MCF 10A (cell line): ENCODE measurements around the gene ABCB1. TPM values are rescaled to one million over a fixed set of nuclear protein-coding genes. Genes with fewer than 3 reads are reported as not detected.

ENCODE experiments used
- BruUV-seq: library from RNA; stranded (reverse); fragments of 400-500 nt; replicated peaks from 2 replicates; lab custom pipeline; 2021; lab: Mats Ljungman, UMichigan
- CTCF ChIA-PET: fragments of 300-600 bp; sonication (Branson Sonifier 250); formaldehyde crosslinking; extraction: SDS; loops from one replicate; lab custom pipeline; 2021; ENCODE audit warnings: antibody characterized with exemption, inconsistent platforms; lab: Yijun Ruan, JAX
- POLR2A ChIA-PET: fragments of 300-600, 350-650 bp; sonication (Branson Sonifier 250); formaldehyde crosslinking; extraction: SDS; loops from one replicate; lab custom pipeline; 2020; ENCODE audit warnings: antibody characterized with exemption, inconsistent platforms; lab: Yijun Ruan, JAX
- DNase-seq: peaks from one replicate; pipeline ENCODE4 v3.0.0-alpha.2; 2018; ENCODE audit not compliant: unreplicated experiment
- H3K27ac Mint-ChIP-seq: one replicate; pipeline ENCODE4 v1.8.0; 2022; ENCODE audit warnings: mild to moderate bottlenecking, low read depth, mixed read lengths; ENCODE audit not compliant: unreplicated experiment
- H3K27me3 Mint-ChIP-seq: one replicate; pipeline ENCODE4 v1.8.0; 2022; ENCODE audit warnings: mixed read lengths; ENCODE audit not compliant: insufficient read depth, unreplicated experiment
- H3K36me3 Mint-ChIP-seq: one replicate; pipeline ENCODE4 v1.8.0; 2022; ENCODE audit warnings: mild to moderate bottlenecking, moderate library complexity, mixed read lengths; ENCODE audit not compliant: insufficient read depth, unreplicated experiment
- H3K4me1 Mint-ChIP-seq: one replicate; pipeline ENCODE4 v1.8.0; 2022; ENCODE audit warnings: mixed read lengths; ENCODE audit not compliant: insufficient read depth, unreplicated experiment
- H3K4me3 Mint-ChIP-seq: one replicate; pipeline ENCODE4 v1.8.0; 2022; ENCODE audit warnings: mild to moderate bottlenecking, moderate library complexity, mixed read lengths; ENCODE audit not compliant: unreplicated experiment
- H3K9me3 Mint-ChIP-seq: one replicate; pipeline ENCODE4 v1.8.0; 2022; ENCODE audit warnings: mixed read lengths; ENCODE audit not compliant: unreplicated experiment
- intact Hi-C: fragments of 100-400 bp; cut with micrococcal nuclease; formaldehyde crosslinking; loops from 2 replicates; pipeline ENCODE4 v1.14.1; 2022
- total RNA-seq: library from RNA; stranded (reverse); gene quantifications from 2 replicates; pipeline ENCODE4 v1.2.3, GENCODE V29; 2022
- TF ChIP-seq, protein P1 (sequence below): fragments of 200-600 bp; IDR thresholded peaks from one replicate; pipeline ENCODE4 v1.8.0; 2022; ENCODE audit warnings: antibody characterized with exemption, mild to moderate bottlenecking; ENCODE audit not compliant: unreplicated experiment

Gene ABCB1
- total RNA-seq, 1 experiment from 2014 or later, result not detected

DNA sequence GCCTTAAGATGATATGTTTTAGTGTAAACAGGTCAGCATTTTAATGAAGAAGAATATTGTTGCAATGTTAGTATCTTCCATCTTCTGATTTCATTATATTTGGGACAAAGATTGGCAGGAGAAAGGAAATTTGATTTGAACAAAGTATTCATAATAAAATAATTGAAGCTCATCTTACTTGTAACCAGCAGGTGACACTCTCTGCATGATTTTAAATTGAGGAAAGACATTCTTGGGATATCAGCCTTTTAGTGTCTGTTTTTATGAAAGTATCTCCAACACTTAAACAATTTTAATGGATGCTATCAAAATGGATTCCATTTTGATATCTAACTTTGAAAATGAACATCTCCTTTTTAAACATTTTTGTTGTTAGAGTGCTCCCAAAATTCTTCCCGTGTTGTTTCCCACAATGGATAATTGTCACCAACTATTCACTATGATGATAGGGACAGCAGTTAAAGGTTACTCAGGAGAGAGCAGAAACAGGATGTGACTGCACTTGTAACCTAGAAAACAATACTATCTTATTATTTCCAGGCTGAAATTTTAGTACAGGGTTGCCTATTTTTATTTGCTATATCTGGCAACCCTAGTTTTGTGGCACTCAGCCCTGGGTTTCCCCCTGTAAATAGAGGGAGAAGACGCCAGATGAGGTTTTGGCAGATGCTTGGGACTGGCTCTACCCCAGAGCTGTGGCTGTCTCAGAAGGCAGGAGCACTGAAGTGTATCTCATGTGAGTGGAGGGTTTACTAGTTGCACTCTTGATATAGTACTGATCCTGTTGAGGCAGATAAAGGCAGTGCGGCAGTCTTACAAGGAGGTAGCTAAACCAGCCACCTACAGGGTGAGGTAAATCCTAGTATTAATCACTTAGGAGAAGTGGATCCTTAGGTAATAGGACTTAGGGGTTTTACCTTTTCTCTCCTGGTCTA, 94.2 kb downstream of the ABCB1 start:
- Mint-ChIP-seq H3K9me3 (no peaks in the 10 kb centered on the region), H3K4me3 (no peak overlapping the region), H3K4me1 (no peaks in the 10 kb centered on the region), H3K27me3 (no peaks in the 10 kb centered on the region), H3K27ac (no peak overlapping the region), H3K36me3 (no peaks in the 10 kb centered on the region)
- ChIA-PET CTCF (interaction anchor here (0.6 to 4.4 kb wide), 37 partner anchors 9 to 662 kb away, joined by 3 to 53 read pairs (median 4); partner anchors contain the start of genes DBF4 and SLC25A40), POLR2A (interaction anchor here (0.6 to 1.6 kb wide), 7 partner anchors 32 to 606 kb away, joined by 3 to 5 read pairs (median 3); no protein-coding TSS in a partner anchor)
- DNase-seq, result peak; percentile 27
- BruUV-seq, result no TSS peak
- TF ChIP-seq, protein P1, sequence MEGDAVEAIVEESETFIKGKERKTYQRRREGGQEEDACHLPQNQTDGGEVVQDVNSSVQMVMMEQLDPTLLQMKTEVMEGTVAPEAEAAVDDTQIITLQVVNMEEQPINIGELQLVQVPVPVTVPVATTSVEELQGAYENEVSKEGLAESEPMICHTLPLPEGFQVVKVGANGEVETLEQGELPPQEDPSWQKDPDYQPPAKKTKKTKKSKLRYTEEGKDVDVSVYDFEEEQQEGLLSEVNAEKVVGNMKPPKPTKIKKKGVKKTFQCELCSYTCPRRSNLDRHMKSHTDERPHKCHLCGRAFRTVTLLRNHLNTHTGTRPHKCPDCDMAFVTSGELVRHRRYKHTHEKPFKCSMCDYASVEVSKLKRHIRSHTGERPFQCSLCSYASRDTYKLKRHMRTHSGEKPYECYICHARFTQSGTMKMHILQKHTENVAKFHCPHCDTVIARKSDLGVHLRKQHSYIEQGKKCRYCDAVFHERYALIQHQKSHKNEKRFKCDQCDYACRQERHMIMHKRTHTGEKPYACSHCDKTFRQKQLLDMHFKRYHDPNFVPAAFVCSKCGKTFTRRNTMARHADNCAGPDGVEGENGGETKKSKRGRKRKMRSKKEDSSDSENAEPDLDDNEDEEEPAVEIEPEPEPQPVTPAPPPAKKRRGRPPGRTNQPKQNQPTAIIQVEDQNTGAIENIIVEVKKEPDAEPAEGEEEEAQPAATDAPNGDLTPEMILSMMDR, result peak; percentile 60
- intact Hi-C loops, result loop anchor here (1.0 to 5.0 kb wide), 6 partner anchors 58 to 664 kb away; no protein-coding TSS in a partner anchor

DNA sequence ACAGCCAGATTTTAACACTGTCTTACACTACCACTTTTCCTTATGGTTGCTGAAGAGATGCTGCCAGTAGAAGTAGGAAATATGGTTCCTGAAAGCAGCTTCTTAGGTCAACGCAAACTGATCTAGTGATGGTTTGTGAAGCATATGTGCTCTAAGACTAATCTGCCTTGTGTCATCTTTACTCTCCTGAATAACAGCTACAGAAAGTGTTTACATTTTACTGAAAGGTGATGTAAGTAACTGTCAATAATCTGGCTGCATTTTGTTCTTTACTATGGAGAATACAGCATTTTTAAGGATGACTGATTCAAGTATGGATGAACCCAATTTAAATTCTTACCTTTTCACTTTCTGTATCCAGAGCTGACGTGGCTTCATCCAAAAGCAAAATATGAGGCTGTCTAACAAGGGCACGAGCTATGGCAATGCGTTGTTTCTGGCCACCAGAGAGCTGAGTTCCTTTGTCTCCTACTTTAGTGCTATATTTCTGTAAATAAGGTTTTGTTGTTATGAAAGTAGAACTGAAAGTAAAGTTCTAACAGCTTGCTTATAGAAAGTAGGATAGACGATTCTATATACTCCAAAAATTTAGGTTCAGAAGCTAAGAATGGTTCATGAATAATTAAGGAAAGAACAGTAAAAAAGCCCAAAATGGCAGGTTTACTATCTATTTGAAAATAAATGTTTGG, 95.0 kb downstream of the ABCB1 start:
- TSS peak; percentile 92 for BruUV-seq
- TF ChIP-seq, protein P1, result no peak
- ChIA-PET CTCF (interaction anchor here (0.5 to 4.4 kb wide), 36 partner anchors 10 to 1474 kb away, joined by 3 to 53 read pairs (median 4); partner anchors contain the start of genes ABCB1, DBF4 and SLC25A40), POLR2A (interaction anchor here (0.7 to 1.6 kb wide), 6 partner anchors 127 to 606 kb away, joined by 3 to 5 read pairs (median 3); no protein-coding TSS in a partner anchor)
- Mint-ChIP-seq H3K4me1 (no peaks in the 10 kb centered on the region), H3K36me3 (no peaks in the 10 kb centered on the region), H3K4me3 (no peak overlapping the region), H3K27ac (peak overlapping the region; percentile 10), H3K9me3 (no peaks in the 10 kb centered on the region), H3K27me3 (peaks cover 8% of the 10 kb centered on the region)
- no peak for DNase-seq
- intact Hi-C loops, result loop anchor here (1.0 to 5.0 kb wide), 5 partner anchors 59 to 665 kb away; no protein-coding TSS in a partner anchor

DNA sequence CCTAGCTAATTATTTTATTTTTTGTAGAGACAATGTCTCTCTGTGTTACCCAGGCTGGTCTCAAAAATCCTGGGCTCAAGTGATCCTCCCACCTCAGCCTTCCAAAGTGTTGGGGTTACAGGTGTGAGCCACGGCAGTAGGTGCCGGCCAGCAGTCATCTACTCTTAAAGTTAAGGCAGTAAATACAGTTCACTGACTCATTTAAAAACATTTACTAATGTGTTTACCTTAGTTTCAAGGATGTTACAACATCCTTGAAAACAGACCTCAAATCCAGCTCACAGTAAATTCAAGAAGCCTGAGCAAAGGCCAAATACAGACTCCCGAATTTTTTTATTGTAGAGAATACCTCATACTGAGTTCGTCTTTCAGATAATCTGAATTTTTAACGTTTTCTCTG, 95.6 kb downstream of the ABCB1 start:
- H3K36me3 Mint-ChIP-seq, result no peaks in the 10 kb centered on the region
- intact Hi-C loops, result loop anchor here (5.0 kb wide), 1 partner anchor 292 kb away; no protein-coding TSS in a partner anchor
- peak overlapping the region; percentile 10 for H3K27ac Mint-ChIP-seq
- no TSS peak for BruUV-seq
- CTCF ChIA-PET, result interaction anchor here (0.6 to 4.4 kb wide), 19 partner anchors 11 to 1474 kb away, joined by 3 to 53 read pairs (median 4); partner anchors contain the start of genes ABCB1, DBF4 and SLC25A40
- no peak for DNase-seq
- POLR2A ChIA-PET, result interaction anchor here (1.6 kb wide), 2 partner anchors 188 to 607 kb away, joined by 5 read pairs; no protein-coding TSS in a partner anchor
- H3K4me1 Mint-ChIP-seq, result no peaks in the 10 kb centered on the region
- no peaks in the 10 kb centered on the region for H3K9me3 Mint-ChIP-seq
- peaks cover 13% of the 10 kb centered on the region for H3K27me3 Mint-ChIP-seq
- H3K4me3 Mint-ChIP-seq, result no peak overlapping the region
- TF ChIP-seq, protein P1, result no peak
